Neural cell (in vitro differentiated cells): ENCODE results near the gene OR6C76. TPM values are rescaled to one million over a fixed set of nuclear protein-coding genes. Genes with fewer than 3 reads are reported as not detected.
"Not testable (repeated sequence)": the region's sequence is repeated elsewhere in the genome, so short reads cannot be mapped to it uniquely, and the experiment has no call there.

ENCODE experiments used
- H2AFZ ChIP-seq: fragments of 200-600, 300-800 bp; sonication (generic), shearing (Covaris generic); 2 replicates; pipeline ENCODE4 v1.6.0; 2014; ENCODE audit warnings: low read depth, mild to moderate bottlenecking, antibody characterized with exemption, low read length, moderate library complexity
- H3F3A ChIP-seq: fragments of 200-600 bp; shearing (Covaris generic); 2 replicates; pipeline ENCODE4 v1.6.1; 2016; ENCODE audit warnings: mild to moderate bottlenecking, moderate library complexity, mixed read lengths, antibody characterized with exemption, low read length; ENCODE audit not compliant: insufficient read depth, poor library complexity, severe bottlenecking
- H3K27ac ChIP-seq: fragments of 200-600, 300-800 bp; sonication (generic), shearing (Covaris generic); 2 replicates; pipeline ENCODE4 v1.5.1; 2014; ENCODE audit warnings: mild to moderate bottlenecking, low read length, moderate library complexity
- H3K27me3 ChIP-seq: fragments of 300-800, 200-600 bp; sonication (generic), shearing (Covaris generic); 2 replicates; pipeline ENCODE4 v1.6.0; 2014; ENCODE audit warnings: mild to moderate bottlenecking, low read depth, low read length, moderate library complexity; ENCODE audit not compliant: insufficient read depth
- H3K36me3 ChIP-seq: fragments of 300-800, 200-600 bp; sonication (generic), shearing (Covaris generic); 2 replicates; pipeline ENCODE4 v1.5.1; 2014; ENCODE audit warnings: mild to moderate bottlenecking, antibody characterized with exemption, low read length, moderate library complexity; ENCODE audit not compliant: insufficient read depth
- H3K4me2 ChIP-seq: fragments of 300-800, 200-600 bp; sonication (generic), shearing (Covaris generic); 2 replicates; pipeline ENCODE4 v1.6.0; 2014; ENCODE audit warnings: mild to moderate bottlenecking, low read length
- H3K4me3 ChIP-seq: fragments of 300-800, 200-600 bp; sonication (generic), shearing (Covaris generic); 2 replicates; pipeline ENCODE4 v1.5.1; 2014; ENCODE audit warnings: mild to moderate bottlenecking, low read length, moderate library complexity
- H3K79me2 ChIP-seq: fragments of 200-600 bp; shearing (Covaris generic); replicated peaks from 2 replicates; pipeline ENCODE4 v1.6.0; 2014; ENCODE audit warnings: mild to moderate bottlenecking, low read length, moderate library complexity; ENCODE audit not compliant: insufficient read depth
- H3K9ac ChIP-seq: fragments of 300-800, 200-600 bp; sonication (generic), shearing (Covaris generic); 2 replicates; pipeline ENCODE4 v1.6.1; 2016; ENCODE audit warnings: mild to moderate bottlenecking, low read length, mixed read lengths
- H3K9me2 ChIP-seq: fragments of 200-600 bp; shearing (Covaris generic); 2 replicates; pipeline ENCODE4 v1.6.1; 2016; ENCODE audit warnings: mild to moderate bottlenecking, low read length, mixed read lengths; ENCODE audit not compliant: insufficient read depth
- H3K9me3 ChIP-seq: fragments of 200-600, 300-800 bp; sonication (generic), shearing (Covaris generic); 2 replicates; pipeline ENCODE4 v1.6.1; 2016; ENCODE audit warnings: mild to moderate bottlenecking, mixed run types, low read length, moderate library complexity, mixed read lengths
- H4K20me1 ChIP-seq: fragments of 200-600 bp; shearing (Covaris generic); 2 replicates; pipeline ENCODE4 v1.6.1; 2016; ENCODE audit warnings: mild to moderate bottlenecking, mixed run types; ENCODE audit not compliant: insufficient read depth
- EP300 ChIP-seq: fragments of 450-650 bp; conservative IDR thresholded peaks from 2 replicates; pipeline ENCODE4 v1.6.1; 2014; ENCODE audit warnings: antibody characterized with exemption, mild to moderate bottlenecking, moderate library complexity; ENCODE audit not compliant: poor library complexity, severe bottlenecking
- EZH2 ChIP-seq: fragments of 200-600, 300-800 bp; shearing (Covaris generic), sonication (generic); IDR thresholded peaks from 2 replicates; pipeline ENCODE4 v1.6.1; 2014; ENCODE audit warnings: antibody characterized with exemption, low read length, borderline replicate concordance, mild to moderate bottlenecking; ENCODE audit not compliant: insufficient read depth, poor library complexity, severe bottlenecking
- MXI1 ChIP-seq: fragments of 450-650 bp; conservative IDR thresholded peaks from 2 replicates; pipeline ENCODE4 v1.6.1; 2014; ENCODE audit warnings: antibody characterized with exemption, mild to moderate bottlenecking; ENCODE audit not compliant: poor library complexity, severe bottlenecking
- POLR2AphosphoS5 ChIP-seq: IDR thresholded peaks from 2 replicates; pipeline ENCODE4 v1.6.1; 2012
- RAD21 ChIP-seq: fragments of 450-650 bp; conservative IDR thresholded peaks from 2 replicates; pipeline ENCODE4 v1.6.1; 2014; ENCODE audit warnings: antibody characterized with exemption, mild to moderate bottlenecking, moderate library complexity
- SMC3 ChIP-seq: fragments of 450-650 bp; conservative IDR thresholded peaks from 2 replicates; pipeline ENCODE4 v1.6.1; 2014; ENCODE audit warnings: antibody characterized with exemption, mild to moderate bottlenecking, moderate library complexity; ENCODE audit not compliant: poor library complexity
- TAF1 ChIP-seq: IDR thresholded peaks from 2 replicates; pipeline ENCODE4 v1.6.1; 2012; ENCODE audit warnings: low read depth
- polyA plus RNA-seq: library from polyadenylated mRNA; depleted of rRNA; stranded (reverse); fragments of >200 nt; gene quantifications from 2 replicates; pipeline ENCODE4 v1.2.3, GENCODE V29; 2014
- TF ChIP-seq, protein P1 (sequence below): fragments of 450-650 bp; IDR thresholded peaks from 2 replicates; pipeline ENCODE4 v1.5.1; 2014; ENCODE audit warnings: antibody characterized with exemption, mild to moderate bottlenecking, moderate library complexity; ENCODE audit not compliant: poor library complexity, severe bottlenecking
- TF ChIP-seq, protein P2 (sequence below): IDR thresholded peaks from 2 replicates; pipeline ENCODE4 v1.6.1; 2012; ENCODE audit warnings: borderline replicate concordance

OR6C76 gene
- polyA plus RNA-seq, 1 donor from 2014 or later = not detected

GRCh38 chr12:55414396-55414823 is 11.6 kb upstream of the OR6C76 start:
- H3K4me2 ChIP-seq, H4K20me1 ChIP-seq: not testable (repeated sequence)

DNA sequence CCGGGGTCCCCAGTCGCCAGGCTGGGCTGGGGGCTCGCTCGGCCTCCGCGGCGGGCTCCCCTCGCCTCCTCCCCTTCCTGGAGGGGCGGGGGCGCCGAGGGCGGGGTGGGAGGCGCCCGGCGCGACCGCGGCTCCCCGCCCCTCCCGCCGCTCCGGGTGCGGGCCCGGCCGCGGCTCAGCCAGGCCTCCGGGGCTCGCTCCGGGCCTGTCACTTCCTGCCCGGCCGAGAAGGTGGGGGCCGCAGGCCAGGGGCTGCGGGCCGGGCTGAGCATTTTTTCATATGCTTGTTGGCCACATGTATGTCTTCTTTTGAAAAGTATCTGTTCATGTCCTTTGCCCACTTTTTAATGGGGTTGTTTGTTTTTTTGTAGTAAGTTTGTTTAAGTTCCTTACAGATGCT is 11.2 kb upstream of the OR6C76 start:
- H3K4me2 ChIP-seq, H4K20me1 ChIP-seq, H3K36me3 ChIP-seq, H3K9ac ChIP-seq, H2AFZ ChIP-seq, H3K9me3 ChIP-seq, H3K4me3 ChIP-seq, H3F3A ChIP-seq, H3K27ac ChIP-seq, H3K27me3 ChIP-seq, H3K9me2 ChIP-seq, H3K79me2 ChIP-seq: not testable (repeated sequence)

More at GRCh38 chr12:55414396-55414823, 11.6 kb upstream of the OR6C76 start:
- H3K9me3 ChIP-seq, H2AFZ ChIP-seq, H3K79me2 ChIP-seq, H3K9ac ChIP-seq, H3K27ac ChIP-seq, H3K4me3 ChIP-seq, H3K27me3 ChIP-seq, H3F3A ChIP-seq, H3K9me2 ChIP-seq, H3K36me3 ChIP-seq: not testable (repeated sequence)

DNA sequence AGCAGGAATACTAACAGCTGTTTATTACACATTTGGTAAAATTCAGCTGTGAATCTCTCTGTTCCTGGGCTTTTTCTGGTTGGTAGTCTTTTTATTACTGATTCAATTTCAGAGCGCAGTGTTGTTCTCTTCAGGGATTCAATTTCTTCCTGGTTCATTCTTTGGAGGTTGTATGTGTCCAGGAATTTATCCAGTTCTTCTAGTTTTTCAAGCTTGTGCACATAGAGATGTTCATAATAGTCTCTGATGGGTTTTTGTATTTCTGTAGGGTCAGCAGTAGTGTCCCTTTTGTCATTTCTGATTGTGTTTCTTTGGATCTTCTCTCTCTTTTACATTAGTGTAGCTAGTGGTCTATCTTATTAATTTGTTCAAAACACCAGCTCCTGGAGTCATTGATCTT is 9.1 kb upstream of the OR6C76 start:
- TF ChIP-seq, protein P1, sequence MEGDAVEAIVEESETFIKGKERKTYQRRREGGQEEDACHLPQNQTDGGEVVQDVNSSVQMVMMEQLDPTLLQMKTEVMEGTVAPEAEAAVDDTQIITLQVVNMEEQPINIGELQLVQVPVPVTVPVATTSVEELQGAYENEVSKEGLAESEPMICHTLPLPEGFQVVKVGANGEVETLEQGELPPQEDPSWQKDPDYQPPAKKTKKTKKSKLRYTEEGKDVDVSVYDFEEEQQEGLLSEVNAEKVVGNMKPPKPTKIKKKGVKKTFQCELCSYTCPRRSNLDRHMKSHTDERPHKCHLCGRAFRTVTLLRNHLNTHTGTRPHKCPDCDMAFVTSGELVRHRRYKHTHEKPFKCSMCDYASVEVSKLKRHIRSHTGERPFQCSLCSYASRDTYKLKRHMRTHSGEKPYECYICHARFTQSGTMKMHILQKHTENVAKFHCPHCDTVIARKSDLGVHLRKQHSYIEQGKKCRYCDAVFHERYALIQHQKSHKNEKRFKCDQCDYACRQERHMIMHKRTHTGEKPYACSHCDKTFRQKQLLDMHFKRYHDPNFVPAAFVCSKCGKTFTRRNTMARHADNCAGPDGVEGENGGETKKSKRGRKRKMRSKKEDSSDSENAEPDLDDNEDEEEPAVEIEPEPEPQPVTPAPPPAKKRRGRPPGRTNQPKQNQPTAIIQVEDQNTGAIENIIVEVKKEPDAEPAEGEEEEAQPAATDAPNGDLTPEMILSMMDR = no peak
- TF ChIP-seq POLR2AphosphoS5 (no peak), TAF1 (no peak), MXI1 (no peak), RAD21 (no peak), EP300 (no peak), EZH2 (no peak), SMC3 (no peak)
- TF ChIP-seq, protein P2, sequence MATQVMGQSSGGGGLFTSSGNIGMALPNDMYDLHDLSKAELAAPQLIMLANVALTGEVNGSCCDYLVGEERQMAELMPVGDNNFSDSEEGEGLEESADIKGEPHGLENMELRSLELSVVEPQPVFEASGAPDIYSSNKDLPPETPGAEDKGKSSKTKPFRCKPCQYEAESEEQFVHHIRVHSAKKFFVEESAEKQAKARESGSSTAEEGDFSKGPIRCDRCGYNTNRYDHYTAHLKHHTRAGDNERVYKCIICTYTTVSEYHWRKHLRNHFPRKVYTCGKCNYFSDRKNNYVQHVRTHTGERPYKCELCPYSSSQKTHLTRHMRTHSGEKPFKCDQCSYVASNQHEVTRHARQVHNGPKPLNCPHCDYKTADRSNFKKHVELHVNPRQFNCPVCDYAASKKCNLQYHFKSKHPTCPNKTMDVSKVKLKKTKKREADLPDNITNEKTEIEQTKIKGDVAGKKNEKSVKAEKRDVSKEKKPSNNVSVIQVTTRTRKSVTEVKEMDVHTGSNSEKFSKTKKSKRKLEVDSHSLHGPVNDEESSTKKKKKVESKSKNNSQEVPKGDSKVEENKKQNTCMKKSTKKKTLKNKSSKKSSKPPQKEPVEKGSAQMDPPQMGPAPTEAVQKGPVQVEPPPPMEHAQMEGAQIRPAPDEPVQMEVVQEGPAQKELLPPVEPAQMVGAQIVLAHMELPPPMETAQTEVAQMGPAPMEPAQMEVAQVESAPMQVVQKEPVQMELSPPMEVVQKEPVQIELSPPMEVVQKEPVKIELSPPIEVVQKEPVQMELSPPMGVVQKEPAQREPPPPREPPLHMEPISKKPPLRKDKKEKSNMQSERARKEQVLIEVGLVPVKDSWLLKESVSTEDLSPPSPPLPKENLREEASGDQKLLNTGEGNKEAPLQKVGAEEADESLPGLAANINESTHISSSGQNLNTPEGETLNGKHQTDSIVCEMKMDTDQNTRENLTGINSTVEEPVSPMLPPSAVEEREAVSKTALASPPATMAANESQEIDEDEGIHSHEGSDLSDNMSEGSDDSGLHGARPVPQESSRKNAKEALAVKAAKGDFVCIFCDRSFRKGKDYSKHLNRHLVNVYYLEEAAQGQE = no peak
- Histone ChIP-seq H3K4me2 (no peak overlapping the region), H3K79me2 (no peaks in the 10 kb centered on the region), H3K9me3 (no peaks in the 10 kb centered on the region), H3K27me3 (no peaks in the 10 kb centered on the region), H3K36me3 (no peaks in the 10 kb centered on the region), H3K9me2 (no peaks in the 10 kb centered on the region), H3K27ac (no peak overlapping the region), H3F3A (no peaks in the 10 kb centered on the region), H2AFZ (no peak overlapping the region), H3K4me3 (no peak overlapping the region), H4K20me1 (no peaks in the 10 kb centered on the region), H3K9ac (no peak overlapping the region)
